Raji (cell line): ENCODE results near the gene HK3.

Experiments
- POLR2A ChIP-seq: IDR thresholded peaks from 2 replicates; pipeline ENCODE4 v1.6.1; 2011; ENCODE audit warnings: low read depth, low read length, control low read depth; ENCODE audit not compliant: insufficient read depth

HK3 gene

GRCh38 chr5:176890455-176891330, 8.5 kb downstream of the HK3 start:
- no peak for TF ChIP-seq POLR2A

DNA sequence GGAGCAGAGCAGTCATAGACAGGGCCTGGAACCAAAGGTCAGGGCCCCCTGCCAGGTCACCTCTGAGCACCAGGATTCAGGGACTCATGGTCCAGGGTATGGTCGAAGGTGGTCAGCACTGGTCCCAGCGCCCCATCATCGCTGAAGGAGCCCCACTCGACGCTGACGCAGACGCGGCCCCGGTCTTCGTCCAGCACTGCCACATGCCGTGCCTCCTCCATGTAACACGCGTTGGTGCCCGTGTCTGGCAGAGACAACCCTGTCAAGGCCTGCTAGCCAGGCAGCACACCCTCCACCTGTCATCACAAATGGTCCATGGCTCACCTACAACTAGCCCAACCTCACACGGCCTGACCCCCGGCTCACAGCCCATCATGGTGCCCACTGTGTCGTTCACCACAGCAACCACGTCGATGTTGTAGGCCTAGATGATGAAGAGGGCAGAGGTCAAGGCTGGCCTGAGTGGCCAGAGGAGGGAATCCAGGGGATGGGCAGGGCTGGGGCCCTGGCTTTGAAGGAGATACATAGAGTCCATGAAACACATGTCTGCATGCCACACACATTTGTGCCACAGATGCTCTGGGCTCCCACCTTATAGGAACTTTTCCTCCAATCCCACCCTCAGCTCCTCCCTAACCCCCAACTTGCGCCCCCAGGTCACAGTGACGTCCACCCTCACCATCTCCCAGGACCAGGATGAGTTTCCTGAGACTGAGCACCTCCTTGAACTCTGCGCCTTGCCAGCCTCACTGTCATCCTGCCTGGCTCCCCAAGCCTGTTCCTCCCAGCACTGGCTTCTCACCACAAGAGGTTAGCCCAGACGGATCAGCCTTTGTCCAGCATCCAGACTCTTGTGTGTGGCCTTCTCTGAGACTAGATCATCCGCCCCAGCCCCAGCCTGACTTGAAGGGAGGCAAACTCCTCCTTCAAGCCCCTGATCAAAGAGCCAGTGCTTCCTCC, 9.5 kb downstream of the HK3 start:
- no peak for TF ChIP-seq POLR2A

GRCh38 chr5:176888865-176889165, 10.3 kb downstream of the HK3 start:
- TF ChIP-seq POLR2A: no peak

GRCh38 chr5:176888016-176888864, 10.9 kb downstream of the HK3 start:
- no peak for TF ChIP-seq POLR2A

GRCh38 chr5:176887252-176887849, 11.8 kb downstream of the HK3 start:
- TF ChIP-seq POLR2A: no peak

DNA sequence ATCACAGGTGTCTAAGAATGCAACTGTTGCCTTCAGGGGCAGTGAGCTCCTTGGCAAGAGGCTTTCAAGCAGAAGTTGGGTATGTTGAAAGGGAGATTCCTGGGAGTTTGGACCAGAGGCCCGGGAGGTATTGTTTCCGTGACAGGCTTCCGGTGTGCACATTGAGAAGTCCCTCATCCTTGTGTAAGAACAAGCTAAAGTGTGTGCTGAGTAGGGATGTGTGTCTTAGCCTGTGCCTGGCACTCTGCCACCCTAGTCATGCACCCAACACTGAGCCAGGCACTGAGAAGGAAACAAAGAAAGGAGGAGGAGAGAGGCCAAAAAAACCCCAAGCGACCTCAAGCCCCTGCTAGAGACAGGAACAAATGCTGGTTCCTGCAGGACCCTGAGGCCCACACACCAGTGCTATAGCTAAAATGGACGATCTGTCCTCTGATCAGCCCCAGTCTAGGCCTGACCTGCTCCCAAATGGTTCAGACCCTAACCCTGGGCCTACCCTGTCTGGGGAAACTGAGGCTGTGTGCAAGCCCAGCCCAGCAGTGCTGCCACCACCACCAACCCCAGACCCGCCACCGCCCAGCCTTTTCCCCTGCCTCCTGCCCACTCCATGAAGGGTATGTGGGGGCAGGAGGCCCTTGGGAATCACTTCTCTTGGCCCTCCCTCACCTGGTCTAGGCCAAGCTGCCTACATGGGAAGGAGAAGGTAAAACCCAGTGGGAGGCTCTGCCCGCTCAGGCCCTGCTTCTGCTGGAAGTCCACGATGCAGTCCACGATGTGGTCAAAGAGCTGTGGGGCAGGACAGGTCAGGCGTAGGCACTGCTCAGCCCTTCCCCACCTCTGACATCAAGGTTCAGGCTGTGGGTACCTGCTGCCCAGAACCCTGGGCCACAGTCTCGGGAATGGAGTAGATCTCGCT, 12.6 kb downstream of the HK3 start:
- no peak for TF ChIP-seq POLR2A

- no peak for TF ChIP-seq POLR2A
Measured at GRCh38 chr5:176884571-176884890, 14.6 kb downstream of the HK3 start.

DNA sequence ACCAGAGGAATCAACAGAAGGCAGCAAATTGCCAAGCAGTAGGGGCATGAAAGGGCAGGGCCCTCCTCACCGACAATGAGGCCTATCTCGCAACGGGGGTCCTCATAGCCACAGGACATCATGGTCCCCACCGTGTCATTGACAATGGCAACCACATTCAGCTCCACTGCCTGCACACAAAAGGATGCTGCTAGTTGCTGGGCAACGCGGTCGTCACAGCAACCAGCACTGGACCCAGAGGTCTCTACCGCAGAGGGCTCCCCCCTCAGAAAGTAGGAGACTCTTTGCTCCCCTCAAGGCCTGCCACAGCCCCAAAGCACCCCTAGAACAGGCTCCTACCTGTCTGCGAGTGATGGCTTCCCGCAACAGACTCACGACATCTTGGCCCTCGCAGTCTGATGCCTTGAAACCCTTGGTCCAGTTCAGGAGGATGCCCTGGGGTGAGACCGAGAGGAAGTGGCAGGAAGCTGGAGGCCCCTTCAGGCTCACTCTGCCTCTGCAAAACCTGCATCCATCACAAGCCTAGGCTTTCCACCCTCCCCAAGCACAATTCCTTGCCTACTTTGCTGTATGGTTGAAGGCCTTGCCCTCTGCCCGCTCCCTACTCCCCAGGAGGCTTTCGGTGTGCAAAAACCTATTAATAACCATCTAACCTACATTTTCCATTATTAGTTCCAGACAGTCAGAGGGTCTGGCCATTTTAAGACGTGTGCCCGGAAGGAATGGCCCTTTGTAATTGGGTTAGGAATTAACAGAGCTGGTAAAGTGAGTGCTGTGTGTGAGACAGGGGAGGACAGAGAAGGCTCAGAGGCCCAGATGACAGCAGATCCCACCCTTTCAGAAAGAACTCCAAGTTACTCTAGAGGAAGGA, 15.2 kb downstream of the HK3 start:
- TF ChIP-seq POLR2A: no peak

GRCh38 chr5:176882567-176882903, 16.6 kb downstream of the HK3 start:
- no peak for TF ChIP-seq POLR2A

- no peak for TF ChIP-seq POLR2A
Measured at GRCh38 chr5:176881816-176882566, 17.2 kb downstream of the HK3 start.

- TF ChIP-seq POLR2A: no peak
Measured at GRCh38 chr5:176881021-176881749, 18.0 kb downstream of the HK3 start.

DNA sequence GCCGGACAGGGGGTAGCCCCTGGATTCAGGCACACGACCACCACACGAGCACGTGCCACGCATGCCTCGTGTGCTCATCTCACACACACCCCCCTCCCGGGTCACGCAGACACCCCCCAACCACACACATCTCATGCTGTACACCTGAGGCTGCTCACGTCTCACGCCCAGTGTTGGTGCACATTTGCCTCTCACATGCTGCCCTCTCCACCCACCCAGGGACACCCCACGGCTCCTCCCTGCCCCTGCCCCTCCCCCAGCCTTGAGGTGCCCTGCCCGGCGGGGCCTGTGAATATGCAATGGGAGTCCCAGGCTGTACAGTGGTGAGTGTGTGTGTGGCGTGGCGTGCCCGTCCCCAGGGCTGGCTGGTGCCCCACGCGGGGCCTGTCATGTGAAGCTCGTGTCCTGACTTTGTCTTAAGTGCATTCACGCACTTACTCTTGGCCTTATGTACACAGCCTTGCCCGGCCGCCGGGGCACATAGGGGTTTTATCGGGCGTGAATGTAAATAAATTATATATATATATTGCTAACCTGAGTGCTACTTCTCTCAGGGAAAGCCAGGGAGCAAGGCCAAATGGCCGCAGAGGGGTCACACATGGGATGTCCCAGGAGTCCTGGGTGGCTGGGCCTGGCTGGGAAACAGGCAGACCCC, 18.7 kb downstream of the HK3 start:
- TF ChIP-seq POLR2A: no peak
